Measurements from ENCODE around the gene DOCK4.

Gene DOCK4

GRCh38 chr7:111900283-111900682 is 305.9 kb downstream of the DOCK4 start:
- TF ChIP-seq, protein P1, sequence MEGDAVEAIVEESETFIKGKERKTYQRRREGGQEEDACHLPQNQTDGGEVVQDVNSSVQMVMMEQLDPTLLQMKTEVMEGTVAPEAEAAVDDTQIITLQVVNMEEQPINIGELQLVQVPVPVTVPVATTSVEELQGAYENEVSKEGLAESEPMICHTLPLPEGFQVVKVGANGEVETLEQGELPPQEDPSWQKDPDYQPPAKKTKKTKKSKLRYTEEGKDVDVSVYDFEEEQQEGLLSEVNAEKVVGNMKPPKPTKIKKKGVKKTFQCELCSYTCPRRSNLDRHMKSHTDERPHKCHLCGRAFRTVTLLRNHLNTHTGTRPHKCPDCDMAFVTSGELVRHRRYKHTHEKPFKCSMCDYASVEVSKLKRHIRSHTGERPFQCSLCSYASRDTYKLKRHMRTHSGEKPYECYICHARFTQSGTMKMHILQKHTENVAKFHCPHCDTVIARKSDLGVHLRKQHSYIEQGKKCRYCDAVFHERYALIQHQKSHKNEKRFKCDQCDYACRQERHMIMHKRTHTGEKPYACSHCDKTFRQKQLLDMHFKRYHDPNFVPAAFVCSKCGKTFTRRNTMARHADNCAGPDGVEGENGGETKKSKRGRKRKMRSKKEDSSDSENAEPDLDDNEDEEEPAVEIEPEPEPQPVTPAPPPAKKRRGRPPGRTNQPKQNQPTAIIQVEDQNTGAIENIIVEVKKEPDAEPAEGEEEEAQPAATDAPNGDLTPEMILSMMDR (IDR thresholded peaks at IDR 0.05; ENCODE audit: extremely low read depth, missing control alignments): no peak

DNA sequence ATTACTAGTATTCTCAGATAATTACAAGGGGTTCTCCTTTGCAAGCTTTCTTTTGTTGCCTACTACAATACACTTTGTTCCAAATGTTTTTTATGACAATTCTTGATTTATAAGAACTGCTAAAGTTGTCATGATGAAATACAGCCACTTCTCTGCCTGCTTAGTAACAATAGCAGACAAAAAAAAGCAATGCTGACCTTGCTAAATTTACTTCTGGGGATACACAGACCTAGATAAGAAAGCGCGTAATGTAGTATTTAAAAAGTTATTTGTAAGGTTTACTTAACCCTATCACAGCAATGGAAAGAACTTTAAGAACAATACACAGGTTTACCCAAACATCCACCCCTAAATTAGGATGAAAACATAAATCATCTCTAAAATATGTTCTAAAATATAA is 311.1 kb downstream of the DOCK4 start:
- DNase-seq (ENCODE audit: low spot score): no peak
- TF ChIP-seq, protein P1 (IDR thresholded peaks at IDR 0.05; ENCODE audit: extremely low read depth, missing control alignments): no peak

More at GRCh38 chr7:111900283-111900682, 305.9 kb downstream of the DOCK4 start:
- no peak for DNase-seq (ENCODE audit: low spot score)

DNA sequence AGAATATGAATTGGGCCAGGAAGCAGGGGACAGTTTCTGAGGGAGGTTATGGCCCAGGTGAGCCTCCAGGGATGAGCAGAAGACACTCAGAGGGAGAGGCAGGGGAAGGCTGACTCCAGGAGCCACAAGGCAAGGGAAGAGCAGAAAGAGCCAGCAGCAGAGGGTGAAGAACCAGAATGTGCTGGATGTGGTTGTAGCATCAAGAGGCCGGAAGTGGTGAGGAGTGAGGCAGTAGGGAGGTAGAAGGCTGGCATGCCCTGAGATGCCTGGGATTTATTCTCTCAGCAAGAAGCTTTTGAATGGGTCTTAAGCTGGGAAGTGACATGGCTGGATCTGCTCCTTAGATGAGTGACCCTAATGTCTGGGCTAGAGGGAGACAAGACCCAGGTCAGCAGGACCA is 311.7 kb downstream of the DOCK4 start:
- TF ChIP-seq, protein P1 (IDR thresholded peaks at IDR 0.05; ENCODE audit: extremely low read depth, missing control alignments): no peak
- DNase-seq (ENCODE audit: low spot score): no peak

GRCh38 chr7:111893190-111893589 is 313.0 kb downstream of the DOCK4 start:
- no peak for DNase-seq (ENCODE audit: low spot score)
- TF ChIP-seq, protein P1 (IDR thresholded peaks at IDR 0.05; ENCODE audit: extremely low read depth, missing control alignments): no peak

GRCh38 chr7:111892588-111892987 is 313.6 kb downstream of the DOCK4 start:
- no peak for DNase-seq (ENCODE audit: low spot score)
- TF ChIP-seq, protein P1 (IDR thresholded peaks at IDR 0.05; ENCODE audit: extremely low read depth, missing control alignments): no peak

- no peak for DNase-seq (ENCODE audit: low spot score)
- TF ChIP-seq, protein P1 (IDR thresholded peaks at IDR 0.05; ENCODE audit: extremely low read depth, missing control alignments): no peak
These were observed 318.5 kb downstream of the DOCK4 start for GRCh38 chr7:111887734-111888133.

DNA sequence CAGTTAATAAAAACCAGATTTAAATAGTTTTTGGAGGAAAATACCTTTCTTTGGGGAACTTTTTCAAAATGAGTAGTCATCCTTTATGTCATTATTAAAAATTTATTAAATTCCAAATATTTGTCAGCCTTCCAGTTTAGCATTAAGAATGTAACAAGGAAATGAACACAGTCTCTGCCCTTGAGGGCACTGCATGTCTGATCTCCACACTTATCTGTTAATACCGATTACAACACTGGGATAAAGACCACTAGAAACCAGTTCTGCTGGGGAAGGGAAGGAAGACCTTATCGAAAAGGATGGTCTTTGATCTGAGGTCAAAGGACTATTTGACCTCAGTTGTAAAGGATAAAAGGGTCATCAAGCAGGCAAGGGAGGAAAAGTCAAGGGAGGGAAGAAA is 320.0 kb downstream of the DOCK4 start:
- no peak for DNase-seq (ENCODE audit: low spot score)
- TF ChIP-seq, protein P1 (IDR thresholded peaks at IDR 0.05; ENCODE audit: extremely low read depth, missing control alignments): no peak
